ENCODE measurements around the gene CYSRT1.

The CYSRT1 gene

GRCh38 chr9:137179761-137180160 is 45.2 kb upstream of the CYSRT1 start:
- H3K4me3 ChIP-seq (replicated peaks; ENCODE audit: low read depth, low read length) = no peak overlapping the region
- DNase-seq (ENCODE audit: low read depth) = no peak
- TF ChIP-seq, protein P1, sequence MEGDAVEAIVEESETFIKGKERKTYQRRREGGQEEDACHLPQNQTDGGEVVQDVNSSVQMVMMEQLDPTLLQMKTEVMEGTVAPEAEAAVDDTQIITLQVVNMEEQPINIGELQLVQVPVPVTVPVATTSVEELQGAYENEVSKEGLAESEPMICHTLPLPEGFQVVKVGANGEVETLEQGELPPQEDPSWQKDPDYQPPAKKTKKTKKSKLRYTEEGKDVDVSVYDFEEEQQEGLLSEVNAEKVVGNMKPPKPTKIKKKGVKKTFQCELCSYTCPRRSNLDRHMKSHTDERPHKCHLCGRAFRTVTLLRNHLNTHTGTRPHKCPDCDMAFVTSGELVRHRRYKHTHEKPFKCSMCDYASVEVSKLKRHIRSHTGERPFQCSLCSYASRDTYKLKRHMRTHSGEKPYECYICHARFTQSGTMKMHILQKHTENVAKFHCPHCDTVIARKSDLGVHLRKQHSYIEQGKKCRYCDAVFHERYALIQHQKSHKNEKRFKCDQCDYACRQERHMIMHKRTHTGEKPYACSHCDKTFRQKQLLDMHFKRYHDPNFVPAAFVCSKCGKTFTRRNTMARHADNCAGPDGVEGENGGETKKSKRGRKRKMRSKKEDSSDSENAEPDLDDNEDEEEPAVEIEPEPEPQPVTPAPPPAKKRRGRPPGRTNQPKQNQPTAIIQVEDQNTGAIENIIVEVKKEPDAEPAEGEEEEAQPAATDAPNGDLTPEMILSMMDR (IDR thresholded peaks at IDR 0.05; ENCODE audit: low read length, missing control alignments) = no peak

GRCh38 chr9:137180491-137180890 is 44.5 kb upstream of the CYSRT1 start:
- no peak for DNase-seq (ENCODE audit: low read depth)
- H3K4me3 ChIP-seq (replicated peaks; ENCODE audit: low read depth, low read length) = no peak overlapping the region
- TF ChIP-seq, protein P1 (IDR thresholded peaks at IDR 0.05; ENCODE audit: low read length, missing control alignments) = no peak

DNA sequence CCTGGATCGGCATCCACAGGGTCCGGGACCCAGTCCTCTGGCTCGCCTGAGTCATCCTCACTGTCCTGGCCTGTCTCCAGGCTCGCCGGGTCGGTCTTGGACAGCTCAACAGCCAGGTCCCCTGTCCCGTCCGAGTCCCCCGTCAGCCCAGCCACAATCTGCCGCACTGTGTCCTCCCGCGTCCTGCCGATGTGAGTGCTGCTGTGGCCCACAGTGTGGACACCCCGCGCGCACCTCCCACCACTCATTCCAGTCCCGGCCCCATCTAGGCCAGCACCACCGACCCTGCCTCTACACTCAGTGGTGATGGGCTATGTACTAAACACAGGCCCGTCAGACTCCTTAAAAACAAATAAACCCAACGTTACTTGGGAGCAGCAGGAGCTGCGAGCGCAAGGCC is 43.3 kb upstream of the CYSRT1 start:
- H3K4me3 ChIP-seq (replicated peaks; ENCODE audit: low read depth, low read length) = no peak overlapping the region
- TF ChIP-seq, protein P1 (IDR thresholded peaks at IDR 0.05; ENCODE audit: low read length, missing control alignments) = no peak
- DNase-seq (ENCODE audit: low read depth) = no peak

- TF ChIP-seq, protein P1 (IDR thresholded peaks at IDR 0.05; ENCODE audit: low read length, missing control alignments) = no peak
- H3K4me3 ChIP-seq (replicated peaks; ENCODE audit: low read depth, low read length) = no peak overlapping the region
Measured at GRCh38 chr9:137182836-137183235, 42.1 kb upstream of the CYSRT1 start.

DNA sequence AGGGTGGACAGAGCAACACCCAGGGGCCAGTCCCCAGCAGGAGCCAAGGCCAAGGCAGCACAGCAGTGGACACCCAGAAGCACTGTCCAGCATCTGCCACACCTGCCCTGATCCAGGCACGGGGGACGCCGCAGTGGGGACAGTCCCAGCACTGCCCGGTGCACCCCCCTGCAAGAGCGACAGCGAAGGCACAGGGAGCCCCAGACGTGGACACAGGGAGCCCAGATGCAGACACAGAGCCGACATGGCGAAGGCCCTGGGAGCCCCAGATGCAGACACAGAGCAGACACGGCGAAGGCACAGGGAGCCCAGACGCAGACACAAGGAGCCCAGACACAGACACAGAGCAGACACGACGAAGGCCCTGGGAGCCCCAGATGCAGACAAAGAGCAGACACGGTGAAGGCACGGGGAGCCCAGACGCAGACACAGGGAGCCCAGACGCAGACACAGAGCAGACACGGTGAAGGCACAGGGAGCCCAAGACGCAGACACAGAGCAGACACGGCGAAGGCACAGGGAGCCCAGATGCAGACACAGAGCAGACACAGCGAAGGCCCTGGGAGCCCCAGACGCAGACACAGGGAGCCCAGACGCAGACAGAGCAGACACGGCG is 40.9 kb upstream of the CYSRT1 start:
- no peak for DNase-seq (ENCODE audit: low read depth)
- TF ChIP-seq, protein P1 (IDR thresholded peaks at IDR 0.05; ENCODE audit: low read length, missing control alignments) = no peak
- no peak overlapping the region for H3K4me3 ChIP-seq (replicated peaks; ENCODE audit: low read depth, low read length)

More at GRCh38 chr9:137182836-137183235, 42.1 kb upstream of the CYSRT1 start:
- no peak for DNase-seq (ENCODE audit: low read depth)

GRCh38 chr9:137184881-137185660 is 39.9 kb upstream of the CYSRT1 start:
- no peak overlapping the region for H3K4me3 ChIP-seq (replicated peaks; ENCODE audit: low read depth, low read length)

More at GRCh38 chr9:137184881-137185660, 39.9 kb upstream of the CYSRT1 start:
- TF ChIP-seq, protein P1 (IDR thresholded peaks at IDR 0.05; ENCODE audit: low read length, missing control alignments) = no peak
- DNase-seq (ENCODE audit: low read depth) = no peak
